Esophagus muscularis mucosa (tissue), 3 donors: ENCODE measurements around the gene EPHB1.

ENCODE experiments used
- EP300 ChIP-seq: sonication (generic); formaldehyde crosslinking; IDR thresholded peaks from one replicate; pipeline ENCODE4 v1.6.1; 2017; ENCODE audit warnings: antibody characterized with exemption
- TF ChIP-seq, protein P1 (sequence below), 3 experiments: fragments of 200-600 bp in 2 of 3; fragments of 450-650 bp in 1 of 3; sonication (generic) in 2 of 3; IDR thresholded peaks; one replicate each; pipeline ENCODE4 v1.5.1; 2017 to 2019; ENCODE audit warnings: antibody characterized with exemption in 3 of 3, mild to moderate bottlenecking in 2 of 3, moderate library complexity in 1 of 3

DNA sequence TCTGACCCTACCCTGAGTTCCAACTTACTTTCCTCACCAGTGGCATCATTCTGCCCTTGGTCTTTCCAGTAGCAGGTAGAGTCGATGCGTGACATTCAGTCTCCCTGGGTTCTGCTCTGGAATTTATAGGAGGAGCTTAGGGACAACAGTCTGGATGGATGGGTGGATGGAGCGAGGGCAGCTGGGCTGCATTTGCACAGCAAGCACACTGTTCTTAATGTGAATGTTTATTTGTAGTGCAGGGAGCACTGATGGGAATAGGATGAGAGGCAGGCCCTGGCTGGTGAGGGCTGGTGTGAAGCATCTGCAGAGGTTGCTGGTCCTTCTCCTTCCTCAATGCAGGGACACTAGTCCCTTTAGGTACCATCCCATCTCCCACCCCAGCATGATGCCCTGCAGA lies 176.2 kb downstream of the EPHB1 start:
- TF ChIP-seq, protein P1, sequence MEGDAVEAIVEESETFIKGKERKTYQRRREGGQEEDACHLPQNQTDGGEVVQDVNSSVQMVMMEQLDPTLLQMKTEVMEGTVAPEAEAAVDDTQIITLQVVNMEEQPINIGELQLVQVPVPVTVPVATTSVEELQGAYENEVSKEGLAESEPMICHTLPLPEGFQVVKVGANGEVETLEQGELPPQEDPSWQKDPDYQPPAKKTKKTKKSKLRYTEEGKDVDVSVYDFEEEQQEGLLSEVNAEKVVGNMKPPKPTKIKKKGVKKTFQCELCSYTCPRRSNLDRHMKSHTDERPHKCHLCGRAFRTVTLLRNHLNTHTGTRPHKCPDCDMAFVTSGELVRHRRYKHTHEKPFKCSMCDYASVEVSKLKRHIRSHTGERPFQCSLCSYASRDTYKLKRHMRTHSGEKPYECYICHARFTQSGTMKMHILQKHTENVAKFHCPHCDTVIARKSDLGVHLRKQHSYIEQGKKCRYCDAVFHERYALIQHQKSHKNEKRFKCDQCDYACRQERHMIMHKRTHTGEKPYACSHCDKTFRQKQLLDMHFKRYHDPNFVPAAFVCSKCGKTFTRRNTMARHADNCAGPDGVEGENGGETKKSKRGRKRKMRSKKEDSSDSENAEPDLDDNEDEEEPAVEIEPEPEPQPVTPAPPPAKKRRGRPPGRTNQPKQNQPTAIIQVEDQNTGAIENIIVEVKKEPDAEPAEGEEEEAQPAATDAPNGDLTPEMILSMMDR (IDR thresholded peaks at IDR 0.05), result no peak
- TF ChIP-seq EP300, result no peak
